GM12891 (cell line): ENCODE measurements around the gene RHOBTB1.

Experiments
- DNase-seq: peaks from one replicate; pipeline ENCODE4 v3.0.0; 2011; ENCODE audit warnings: low spot score; ENCODE audit not compliant: insufficient read length
- FAIRE-seq: peaks from 2 replicates; lab custom pipeline; 2011; peaks lifted over from hg19 to GRCh38; lab: Jason Lieb, UNC
- PAX5 ChIP-seq: IDR thresholded peaks from 2 replicates; pipeline ENCODE4 v1.6.1; 2011; ENCODE audit warnings: low read length, moderate library complexity, mild to moderate bottlenecking; ENCODE audit not compliant: insufficient read depth, severe bottlenecking
- POLR2A ChIP-seq: IDR thresholded peaks from 2 replicates; pipeline ENCODE4 v1.6.1; 2011; ENCODE audit warnings: low read depth, low read length, control low read depth
- POLR2AphosphoS5 ChIP-seq: IDR thresholded peaks from 2 replicates; pipeline ENCODE4 v1.6.1; 2011; ENCODE audit warnings: low read depth, low read length, control low read depth
- POU2F2 ChIP-seq: IDR thresholded peaks from 2 replicates; pipeline ENCODE4 v1.6.1; 2011; ENCODE audit warnings: low read depth, mild to moderate bottlenecking, control low read depth, low read length, moderate library complexity
- SPI1 ChIP-seq: IDR thresholded peaks from 2 replicates; pipeline ENCODE4 v1.6.1; 2011; ENCODE audit warnings: low read depth, low read length, control low read depth
- TAF1 ChIP-seq: IDR thresholded peaks from 2 replicates; pipeline ENCODE4 v1.6.1; 2011; ENCODE audit warnings: low read depth, low read length, control low read depth

RHOBTB1 gene

GRCh38 chr10:60828489-60828852 is 115.5 kb downstream of the RHOBTB1 start:
- TF ChIP-seq POLR2A (no peak), SPI1 (no peak), PAX5 (no peak)
- no peak for DNase-seq
- no peak for FAIRE-seq

DNA sequence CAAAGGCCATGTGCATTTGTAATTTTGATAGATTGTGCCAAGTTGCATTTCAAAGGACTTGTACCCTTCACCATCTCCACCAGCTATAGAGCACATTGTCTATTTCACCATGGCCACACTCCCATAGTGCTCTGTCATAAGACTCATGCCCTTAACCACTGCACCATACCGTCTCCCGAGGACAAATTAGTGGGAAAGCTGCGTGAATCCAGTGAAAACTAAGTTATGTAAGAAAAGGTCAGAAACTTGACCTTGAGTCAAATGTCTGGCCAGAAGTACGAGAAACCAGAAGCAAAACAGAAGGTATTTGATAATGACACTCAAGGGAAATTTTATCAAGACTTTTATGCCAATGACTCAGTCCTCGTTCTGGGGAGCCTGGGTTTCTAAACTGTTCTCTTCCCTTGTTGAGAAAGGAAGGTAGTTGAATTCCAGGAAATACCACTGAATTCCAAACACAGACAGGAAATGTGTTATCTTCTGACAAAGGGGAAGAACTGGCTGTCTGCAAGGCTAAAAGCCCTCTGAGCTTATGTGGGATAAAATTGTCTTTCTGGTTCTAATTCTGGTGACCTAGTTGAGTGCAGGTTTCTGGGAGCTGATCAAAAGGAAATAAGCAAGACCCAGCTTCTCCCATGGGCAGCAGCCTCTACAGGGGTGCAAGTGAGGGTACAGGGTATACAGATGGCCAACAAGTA is 116.0 kb downstream of the RHOBTB1 start:
- FAIRE-seq (no peak), DNase-seq (no peak)
- TF ChIP-seq SPI1 = no peak
- no peak for TF ChIP-seq PAX5
- no peak for TF ChIP-seq POLR2AphosphoS5
- no peak for TF ChIP-seq TAF1
- no peak for TF ChIP-seq POLR2A
- no peak for TF ChIP-seq POU2F2

DNA sequence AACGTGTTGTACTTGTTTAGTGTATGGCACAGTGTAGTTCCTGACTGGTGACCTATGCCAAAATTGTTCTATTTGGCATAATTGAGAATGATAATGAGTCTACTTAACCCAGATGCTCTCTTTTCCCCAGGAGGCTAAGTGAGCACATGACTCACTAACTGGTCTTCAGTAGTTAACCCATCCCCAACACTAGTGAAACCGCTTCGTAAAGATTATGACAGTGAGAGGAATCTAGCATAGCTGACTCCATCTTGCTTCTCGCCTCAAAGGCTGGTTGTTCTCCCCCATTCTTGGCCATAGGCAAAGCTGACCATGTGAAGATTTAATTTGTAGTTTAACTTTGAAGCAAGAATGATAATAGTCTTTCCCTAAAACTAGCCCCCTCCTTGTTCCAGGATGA is 118.5 kb downstream of the RHOBTB1 start:
- DNase-seq (no peak), FAIRE-seq (no peak)
- no peak for TF ChIP-seq POLR2AphosphoS5
- TF ChIP-seq POLR2A = no peak
- no peak for TF ChIP-seq SPI1
- no peak for TF ChIP-seq POU2F2
- TF ChIP-seq TAF1 = no peak
- no peak for TF ChIP-seq PAX5

- peak; percentile 74 for TF ChIP-seq SPI1
- TF ChIP-seq POU2F2 = no peak
- no peak for TF ChIP-seq TAF1
- no peak for DNase-seq
- FAIRE-seq = no peak
Observed at GRCh38 chr10:60823324-60823723, 120.7 kb downstream of the RHOBTB1 start.

GRCh38 chr10:60822809-60823208 is 121.2 kb downstream of the RHOBTB1 start:
- no peak for DNase-seq
- TF ChIP-seq POLR2AphosphoS5 = no peak
- TF ChIP-seq SPI1 = no peak
- no peak for TF ChIP-seq PAX5
- TF ChIP-seq POU2F2 = no peak
- TF ChIP-seq TAF1 = no peak
- TF ChIP-seq POLR2A = no peak
- FAIRE-seq = no peak

GRCh38 chr10:60821656-60822055 is 122.3 kb downstream of the RHOBTB1 start:
- no peak for FAIRE-seq
- DNase-seq = no peak
- TF ChIP-seq POU2F2 = no peak
- no peak for TF ChIP-seq POLR2A
- no peak for TF ChIP-seq POLR2AphosphoS5
- no peak for TF ChIP-seq TAF1

- TF ChIP-seq POLR2A (no peak), SPI1 (no peak), PAX5 (no peak), POU2F2 (no peak), POLR2AphosphoS5 (no peak), TAF1 (no peak)
- no peak for FAIRE-seq
- no peak for DNase-seq
Observed at GRCh38 chr10:60820093-60820754, 123.8 kb downstream of the RHOBTB1 start.
